K562 (cell line): Measurements from ENCODE around the gene RECK. TPM values are rescaled to one million over a fixed set of nuclear protein-coding genes. Genes with fewer than 3 reads are reported as not detected.

ENCODE experiments used
- ATAC-seq: fragments of 200-7000 bp; cut with Tn5 transposase; 3 replicates; pipeline ENCODE4 v1.9.1; 2020; ENCODE audit warnings: moderate library complexity
- BruUV-seq: library from RNA; stranded (reverse); fragments of 400-500 nt; replicated peaks from 2 replicates; lab custom pipeline; 2021; lab: Mats Ljungman, UMichigan
- CTCF ChIA-PET: fragments of 300-600 bp; formaldehyde crosslinking; extraction: SDS; loops from one replicate; lab custom pipeline; 2021; ENCODE audit warnings: low intra/inter-chr PET ratio; lab: Yijun Ruan, JAX
- POLR2A ChIA-PET: fragments of 300-600, 350-650 bp; sonication (Branson Sonifier 250); formaldehyde crosslinking; extraction: SDS; loops from one replicate; lab custom pipeline; 2021; ENCODE audit warnings: antibody characterized with exemption, inconsistent platforms; lab: Yijun Ruan, JAX
- DNase-seq, 4 experiments: peaks; one replicate each; pipeline versions ENCODE4 v3.0.0 to v3.0.0-alpha.2; 2011 to 2018; ENCODE audit warnings: low spot score in 3 of 4, mixed read lengths in 3 of 4; ENCODE audit errors: extremely low read depth in 1 of 4
- FAIRE-seq: peaks from 2 replicates; lab custom pipeline; 2011; peaks lifted over from hg19 to GRCh38; lab: Jason Lieb, UNC
- H2AFZ ChIP-seq: 2 replicates; pipeline ENCODE4 v1.6.0; 2011; ENCODE audit warnings: low read depth, low read length, control low read depth, inconsistent platforms
- H3K27ac ChIP-seq: fragments of 200-600 bp; 3 replicates; pipeline ENCODE4 v1.8.0; 2011; ENCODE audit warnings: low read depth, mild to moderate bottlenecking, control low read depth, inconsistent platforms, low read length, moderate library complexity, mixed read lengths; ENCODE audit errors: extremely low read depth
- H3K27me3 ChIP-seq, 2 experiments: fragments of 300-600 bp in 1 of 2; 2 replicates in 1 of 2; 3 replicates in 1 of 2; pipeline versions ENCODE4 v1.6.0 to v1.8.0; 2011; ENCODE audit warnings: inconsistent platforms in 2 of 2, low read length in 2 of 2, mild to moderate bottlenecking in 1 of 2, mixed read lengths in 1 of 2, moderate library complexity in 1 of 2; ENCODE audit not compliant: control insufficient read depth in 2 of 2, insufficient read depth in 2 of 2
- H3K36me3 ChIP-seq: fragments of 300-600 bp; 3 replicates; pipeline ENCODE4 v1.8.0; 2011; ENCODE audit warnings: mild to moderate bottlenecking, low read length, inconsistent platforms; ENCODE audit not compliant: control insufficient read depth, insufficient read depth
- H3K4me1 ChIP-seq, 2 experiments: fragments of 200-600 bp in 1 of 2; replicated peaks in 1 of 2; 2 replicates in 1 of 2; 3 replicates in 1 of 2; pipeline versions ENCODE4 v1.5.1 to v1.8.0; 2011; ENCODE audit warnings: inconsistent platforms in 2 of 2, low read length in 2 of 2, mild to moderate bottlenecking in 1 of 2, mixed read lengths in 1 of 2, moderate library complexity in 1 of 2; ENCODE audit not compliant: control insufficient read depth in 2 of 2, insufficient read depth in 2 of 2
- H3K4me2 ChIP-seq: 2 replicates; pipeline ENCODE4 v1.6.1; 2011; ENCODE audit warnings: low read length, control low read depth, inconsistent platforms, mixed read lengths; ENCODE audit not compliant: insufficient read depth
- H3K4me3 ChIP-seq: fragments of 200-600 bp; sonication (generic), shearing (Covaris generic); 2 replicates; pipeline ENCODE4 v1.5.1; 2016; ENCODE audit warnings: control low read depth, inconsistent platforms
- H3K79me2 ChIP-seq: fragments of 200-600 bp; 3 replicates; pipeline ENCODE4 v1.8.0; 2011; ENCODE audit warnings: low read length, inconsistent platforms; ENCODE audit not compliant: control insufficient read depth, insufficient read depth
- H3K9ac ChIP-seq, 2 experiments: 2 replicates each; pipeline versions ENCODE4 v1.6.0 to v1.6.1; 2011; ENCODE audit warnings: low read depth in 2 of 2, low read length in 2 of 2, control low read depth in 1 of 2, inconsistent platforms in 1 of 2, mild to moderate bottlenecking in 1 of 2, mixed read lengths in 1 of 2; ENCODE audit not compliant: insufficient read depth in 1 of 2
- H3K9me1 ChIP-seq: one replicate; pipeline ENCODE4 v1.6.0; 2011; ENCODE audit warnings: inconsistent platforms, mild to moderate bottlenecking, low read length, moderate library complexity; ENCODE audit not compliant: control insufficient read depth, insufficient read depth
- H3K9me3 ChIP-seq: replicated peaks from 2 replicates; pipeline ENCODE4 v1.5.1; 2011; ENCODE audit warnings: low read depth, low read length, inconsistent platforms; ENCODE audit not compliant: control insufficient read depth, insufficient read depth
- H4K20me1 ChIP-seq: replicated peaks from 2 replicates; pipeline ENCODE4 v1.6.1; 2011; ENCODE audit warnings: low read length, inconsistent platforms, mixed read lengths; ENCODE audit not compliant: control insufficient read depth, insufficient read depth
- ETV6 ChIP-seq, 3 experiments: fragments of 150-350 bp in 1 of 3; sonication (generic) in 1 of 3; formaldehyde crosslinking in 1 of 3; IDR thresholded peaks; 2 replicates each; pipeline versions ENCODE4 v1.6.1 to v1.8.0; 2014 to 2022; ENCODE audit warnings: borderline replicate concordance in 2 of 3, low read depth in 2 of 3, antibody characterized with exemption in 1 of 3, low read length in 1 of 3, mild to moderate bottlenecking in 1 of 3, missing genetic modification reagents in 1 of 3
- GATAD2A ChIP-seq: fragments of 450-650 bp; IDR thresholded peaks from 2 replicates; pipeline ENCODE4 v1.6.1; 2017
- L3MBTL2 ChIP-seq: fragments of 450-650 bp; IDR thresholded peaks from 2 replicates; pipeline ENCODE4 v1.6.1; 2016; ENCODE audit warnings: mild to moderate bottlenecking, moderate library complexity
- RBM22 ChIP-seq: fragments of 200-400 bp; formaldehyde crosslinking; IDR thresholded peaks from 2 replicates; pipeline ENCODE4 v1.6.1; 2018; ENCODE audit warnings: low read length, low read depth; ENCODE audit not compliant: poor library complexity, severe bottlenecking
- RREB1 ChIP-seq: fragments of 250-450 bp; sonication (Bioruptor Pico); IDR thresholded peaks from 2 replicates; pipeline ENCODE4 v1.4.0; 2020
- ZNF232 ChIP-seq: sonication (generic); formaldehyde crosslinking; IDR thresholded peaks from 2 replicates; pipeline ENCODE4 v1.8.0; 2022; ENCODE audit warnings: mild to moderate bottlenecking, missing genetic modification reagents
- ZNF239 ChIP-seq: fragments of 250-450 bp; sonication (Bioruptor Pico); IDR thresholded peaks from 2 replicates; pipeline ENCODE4 v1.4.0; 2020; ENCODE audit warnings: mild to moderate bottlenecking
- ZNF766 ChIP-seq: fragments of 200-800 bp; sonication (Bioruptor generic); conservative IDR thresholded peaks from 2 replicates; pipeline ENCODE4 v1.6.1; 2016; ENCODE audit warnings: missing genetic modification characterization, missing compliant biosample characterization
- WGBS: fragments of 100-300 bp; shearing (Covaris generic); methylation state at CpG from one replicate; pipeline ENCODE4 v1.1.6; 2016; ENCODE audit warnings: low coverage, mixed read lengths; ENCODE audit not compliant: insufficient coverage; ENCODE audit errors: missing lambda C conversion rate; 5-methylcytosine and 5-hydroxymethylcytosine counted together
- in situ Hi-C: fragments of 300-500 bp; cut with MboI; formaldehyde crosslinking; loops from 4 replicates; pipeline ENCODE4 v1.15.0; 2018; ENCODE audit warnings: inconsistent platforms, mixed read lengths
- intact Hi-C: fragments of 100-400 bp; cut with micrococcal nuclease; formaldehyde crosslinking; loops from 2 replicates; pipeline ENCODE4 v1.14.2; 2022
- polyA plus RNA-seq, 8 experiments: library from polyadenylated mRNA; depleted of rRNA in 4 of 8; stranded (reverse) in 5 of 8; unstranded in 3 of 8; fragments of >200 nt; fragmentation: Nextera tagmentation in 2 of 8; fragmentation: Illumina TruSeq in 1 of 8; extraction: Ambion mirVana in 2 of 8; extraction: Trizol in 1 of 8; gene quantifications; 2 replicates each; pipeline versions ENCODE4 v1.2.1 to v1.2.3, GENCODE V29; 2011 to 2014; ENCODE audit warnings: inconsistent platforms in 1 of 8, missing spikeins in 1 of 8
- total RNA-seq, 7 experiments: library from RNA; depleted of rRNA in 6 of 7; stranded (reverse); fragments of >200 nt in 6 of 7; fragmentation: Illumina TruSeq in 2 of 7; extraction: Trizol in 2 of 7; gene quantifications; 2 replicates each; pipeline versions ENCODE4 v1.2.1 to v1.2.3, GENCODE V29; 2011 to 2021; ENCODE audit warnings: low replicate concordance in 1 of 7
- TF ChIP-seq, protein P1 (sequence below): fragments of 450-650 bp; IDR thresholded peaks from 2 replicates; pipeline ENCODE4 v1.6.1; 2016; ENCODE audit warnings: low read depth

RECK gene
- total and polyA plus RNA-seq, 9 of the 15 experiments (the other 6 are each of a cell fraction or from before 2014, with no cell fraction given), result 0.04 to 0.36 (median 0.16) TPM

DNA sequence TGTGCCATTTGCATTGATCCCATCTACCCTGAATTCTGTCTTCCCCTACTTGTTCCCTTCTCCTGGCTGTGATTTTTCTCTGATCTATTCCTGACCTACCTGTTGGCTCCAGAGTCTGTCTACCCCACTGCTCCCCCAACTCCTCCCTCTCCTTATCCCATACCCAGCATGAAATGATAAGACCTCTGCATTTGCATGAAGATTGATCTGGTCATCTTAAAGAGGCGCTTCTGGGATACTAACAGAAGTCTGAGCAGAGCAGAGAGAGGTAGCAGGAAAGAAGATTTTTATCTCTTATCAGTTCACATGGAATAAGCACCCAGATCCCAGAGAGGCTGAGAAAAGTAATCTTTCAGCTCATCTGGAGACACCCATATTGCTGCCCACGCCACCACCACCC, 81.5 kb downstream of the RECK start:
- no peak overlapping the region for H3K27ac ChIP-seq
- POLR2A ChIA-PET, result no interaction called here
- H2AFZ ChIP-seq, result no peak overlapping the region
- DNase-seq (no peak), ATAC-seq (no peak), FAIRE-seq (no peak)
- H3K4me1 ChIP-seq, result no peaks in the 10 kb centered on the region; a peak in 1 of 5 replicates
- in situ Hi-C loops (no loop called here), intact Hi-C loops (no loop called here)
- H3K9me3 ChIP-seq, result no peaks in the 10 kb centered on the region
- H3K4me2 ChIP-seq, result no peak overlapping the region
- WGBS, result 0% methylated on average over 2 of the region's 2 CpGs
- H3K9me1 ChIP-seq, result no peaks in the 10 kb centered on the region
- H4K20me1 ChIP-seq, result no peaks in the 10 kb centered on the region
- H3K9ac ChIP-seq, result no peak overlapping the region
- H3K36me3 ChIP-seq, result no peaks in the 10 kb centered on the region
- no TSS peak for BruUV-seq
- H3K79me2 ChIP-seq, result no peaks in the 10 kb centered on the region
- CTCF ChIA-PET, result no interaction called here
- H3K27me3 ChIP-seq, result peaks cover 0 to 8% of the 10 kb centered on the region in 2 experiments; a peak in 3 of 5 replicates
- H3K4me3 ChIP-seq, result no peak overlapping the region
- TF ChIP-seq RREB1 (no peak), ETV6 (IDR thresholded peaks at IDR 0.05; ENCODE audit: borderline replicate concordance in 1 of 2, low read depth in 2 of 2, low read length in 1 of 2) (no peak), ETV6 (CRISPR knock-in tag; IDR thresholded peaks at IDR 0.05; ENCODE audit: borderline replicate concordance) (no peak), ZNF232 (no peak), GATAD2A (no peak), ZNF239 (CRISPR knock-in tag) (no peak), L3MBTL2 (no peak), ZNF766 (CRISPR knock-in tag) (no peak), RBM22 (no peak)
- TF ChIP-seq, protein P1, sequence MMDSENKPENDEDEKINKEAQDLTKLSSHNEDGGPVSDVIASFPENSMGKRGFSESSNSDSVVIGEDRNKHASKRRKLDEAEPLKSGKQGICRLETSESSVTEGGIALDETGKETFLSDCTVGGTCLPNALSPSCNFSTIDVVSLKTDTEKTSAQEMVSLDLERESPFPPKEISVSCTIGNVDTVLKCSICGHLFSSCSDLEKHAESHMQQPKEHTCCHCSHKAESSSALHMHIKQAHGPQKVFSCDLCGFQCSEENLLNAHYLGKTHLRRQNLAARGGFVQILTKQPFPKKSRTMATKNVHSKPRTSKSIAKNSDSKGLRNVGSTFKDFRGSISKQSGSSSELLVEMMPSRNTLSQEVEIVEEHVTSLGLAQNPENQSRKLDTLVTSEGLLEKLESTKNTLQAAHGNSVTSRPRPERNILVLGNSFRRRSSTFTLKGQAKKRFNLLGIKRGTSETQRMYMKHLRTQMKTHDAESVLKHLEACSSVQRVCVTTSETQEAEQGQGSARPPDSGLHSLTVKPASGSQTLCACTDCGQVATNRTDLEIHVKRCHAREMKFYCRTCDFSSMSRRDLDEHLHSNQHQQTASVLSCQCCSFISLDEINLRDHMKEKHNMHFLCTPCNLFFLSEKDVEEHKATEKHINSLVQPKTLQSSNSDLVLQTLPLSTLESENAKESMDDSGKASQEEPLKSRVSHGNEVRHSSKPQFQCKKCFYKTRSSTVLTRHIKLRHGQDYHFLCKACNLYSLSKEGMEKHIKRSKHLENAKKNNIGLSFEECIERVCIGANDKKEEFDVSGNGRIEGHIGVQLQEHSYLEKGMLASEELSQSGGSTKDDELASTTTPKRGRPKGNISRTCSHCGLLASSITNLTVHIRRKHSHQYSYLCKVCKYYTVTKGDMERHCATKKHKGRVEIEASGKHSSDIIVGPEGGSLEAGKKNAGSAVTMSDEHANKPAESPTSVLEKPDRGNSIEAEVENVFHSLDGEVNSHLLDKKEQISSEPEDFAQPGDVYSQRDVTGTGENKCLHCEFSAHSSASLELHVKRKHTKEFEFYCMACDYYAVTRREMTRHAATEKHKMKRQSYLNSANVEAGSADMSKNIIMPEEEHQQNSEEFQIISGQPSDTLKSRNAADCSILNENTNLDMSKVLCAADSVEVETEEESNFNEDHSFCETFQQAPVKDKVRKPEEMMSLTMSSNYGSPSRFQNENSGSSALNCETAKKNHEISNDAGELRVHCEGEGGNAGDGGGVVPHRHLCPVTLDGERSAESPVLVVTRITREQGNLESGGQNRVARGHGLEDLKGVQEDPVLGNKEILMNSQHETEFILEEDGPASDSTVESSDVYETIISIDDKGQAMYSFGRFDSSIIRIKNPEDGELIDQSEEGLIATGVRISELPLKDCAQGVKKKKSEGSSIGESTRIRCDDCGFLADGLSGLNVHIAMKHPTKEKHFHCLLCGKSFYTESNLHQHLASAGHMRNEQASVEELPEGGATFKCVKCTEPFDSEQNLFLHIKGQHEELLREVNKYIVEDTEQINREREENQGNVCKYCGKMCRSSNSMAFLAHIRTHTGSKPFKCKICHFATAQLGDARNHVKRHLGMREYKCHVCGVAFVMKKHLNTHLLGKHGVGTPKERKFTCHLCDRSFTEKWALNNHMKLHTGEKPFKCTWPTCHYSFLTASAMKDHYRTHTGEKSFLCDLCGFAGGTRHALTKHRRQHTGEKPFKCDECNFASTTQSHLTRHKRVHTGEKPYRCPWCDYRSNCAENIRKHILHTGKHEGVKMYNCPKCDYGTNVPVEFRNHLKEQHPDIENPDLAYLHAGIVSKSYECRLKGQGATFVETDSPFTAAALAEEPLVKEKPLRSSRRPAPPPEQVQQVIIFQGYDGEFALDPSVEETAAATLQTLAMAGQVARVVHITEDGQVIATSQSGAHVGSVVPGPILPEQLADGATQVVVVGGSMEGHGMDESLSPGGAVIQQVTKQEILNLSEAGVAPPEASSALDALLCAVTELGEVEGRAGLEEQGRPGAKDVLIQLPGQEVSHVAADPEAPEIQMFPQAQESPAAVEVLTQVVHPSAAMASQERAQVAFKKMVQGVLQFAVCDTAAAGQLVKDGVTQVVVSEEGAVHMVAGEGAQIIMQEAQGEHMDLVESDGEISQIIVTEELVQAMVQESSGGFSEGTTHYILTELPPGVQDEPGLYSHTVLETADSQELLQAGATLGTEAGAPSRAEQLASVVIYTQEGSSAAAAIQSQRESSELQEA, result no peak
